Esophagus muscularis mucosa (tissue), 4 donors: ENCODE measurements around the gene KRTAP5-4.

ENCODE experiments used
- EP300 ChIP-seq: sonication (generic); formaldehyde crosslinking; IDR thresholded peaks from one replicate; pipeline ENCODE4 v1.6.1; 2017; ENCODE audit warnings: antibody characterized with exemption
- POLR2A ChIP-seq: fragments of 450-650 bp; IDR thresholded peaks from one replicate; pipeline ENCODE4 v1.6.1; 2017; ENCODE audit warnings: antibody characterized with exemption, moderate library complexity, mild to moderate bottlenecking, low read depth
- POLR2AphosphoS5 ChIP-seq, 2 donors: sonication (generic); formaldehyde crosslinking; IDR thresholded peaks; one replicate each; pipeline ENCODE4 v1.6.1; 2017; ENCODE audit warnings: antibody characterized with exemption in 2 of 2
- TF ChIP-seq, protein P1 (sequence below), 3 experiments: fragments of 200-600 bp in 2 of 3; fragments of 450-650 bp in 1 of 3; sonication (generic) in 2 of 3; IDR thresholded peaks; one replicate each; pipeline ENCODE4 v1.5.1; 2017 to 2019; ENCODE audit warnings: antibody characterized with exemption in 3 of 3, mild to moderate bottlenecking in 2 of 3, moderate library complexity in 1 of 3

DNA sequence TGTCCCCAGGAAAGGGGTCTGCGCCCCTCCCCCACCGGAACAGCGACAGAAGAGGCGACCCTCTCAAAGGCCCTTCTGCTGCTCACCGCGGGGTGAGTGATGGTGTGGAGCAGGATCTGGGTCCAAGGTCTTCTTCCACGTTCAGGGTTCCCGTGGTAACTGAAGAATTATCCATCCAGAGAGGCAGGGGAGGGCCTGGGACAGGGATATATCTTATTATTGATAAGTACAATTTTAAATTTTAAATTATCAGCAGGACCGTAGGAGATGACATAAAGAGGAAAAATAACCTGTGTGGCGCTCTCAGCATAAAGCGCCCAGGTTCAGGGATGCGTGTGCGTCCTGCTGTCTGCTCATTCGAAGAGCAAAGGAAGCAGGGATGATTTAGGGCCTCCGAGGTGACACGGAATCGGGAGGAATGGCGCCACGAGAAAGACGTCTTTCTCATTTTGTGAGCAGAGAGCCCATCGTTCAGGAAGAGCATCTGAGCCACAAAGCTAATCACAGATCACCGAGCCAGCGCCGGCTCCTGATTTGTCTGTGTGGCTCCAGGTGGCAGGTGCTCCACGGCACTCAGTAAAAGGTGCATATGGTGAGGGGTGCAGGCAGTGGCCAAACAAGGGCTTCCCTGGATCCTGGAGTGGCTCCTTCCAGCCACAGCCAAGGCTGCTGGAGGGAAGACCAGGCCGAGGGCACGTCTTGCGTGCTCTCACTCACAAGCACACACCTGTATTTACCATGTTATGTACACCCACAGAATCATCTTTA, 26.9 kb upstream of the KRTAP5-4 start:
- TF ChIP-seq, protein P1, sequence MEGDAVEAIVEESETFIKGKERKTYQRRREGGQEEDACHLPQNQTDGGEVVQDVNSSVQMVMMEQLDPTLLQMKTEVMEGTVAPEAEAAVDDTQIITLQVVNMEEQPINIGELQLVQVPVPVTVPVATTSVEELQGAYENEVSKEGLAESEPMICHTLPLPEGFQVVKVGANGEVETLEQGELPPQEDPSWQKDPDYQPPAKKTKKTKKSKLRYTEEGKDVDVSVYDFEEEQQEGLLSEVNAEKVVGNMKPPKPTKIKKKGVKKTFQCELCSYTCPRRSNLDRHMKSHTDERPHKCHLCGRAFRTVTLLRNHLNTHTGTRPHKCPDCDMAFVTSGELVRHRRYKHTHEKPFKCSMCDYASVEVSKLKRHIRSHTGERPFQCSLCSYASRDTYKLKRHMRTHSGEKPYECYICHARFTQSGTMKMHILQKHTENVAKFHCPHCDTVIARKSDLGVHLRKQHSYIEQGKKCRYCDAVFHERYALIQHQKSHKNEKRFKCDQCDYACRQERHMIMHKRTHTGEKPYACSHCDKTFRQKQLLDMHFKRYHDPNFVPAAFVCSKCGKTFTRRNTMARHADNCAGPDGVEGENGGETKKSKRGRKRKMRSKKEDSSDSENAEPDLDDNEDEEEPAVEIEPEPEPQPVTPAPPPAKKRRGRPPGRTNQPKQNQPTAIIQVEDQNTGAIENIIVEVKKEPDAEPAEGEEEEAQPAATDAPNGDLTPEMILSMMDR (IDR thresholded peaks at IDR 0.05), result no peak
- no peak for TF ChIP-seq POLR2A
- no peak for TF ChIP-seq POLR2AphosphoS5 (IDR thresholded peaks at IDR 0.05)
- TF ChIP-seq EP300, result no peak
